ENCODE results near the gene PLCB2. TPM values are rescaled to one million over a fixed set of nuclear protein-coding genes. Genes with fewer than 3 reads are reported as not detected.

Gene PLCB2
- total RNA-seq, 4 donors from 2014 or later = 1.7 to 7.2 (median 4.1) TPM

DNA sequence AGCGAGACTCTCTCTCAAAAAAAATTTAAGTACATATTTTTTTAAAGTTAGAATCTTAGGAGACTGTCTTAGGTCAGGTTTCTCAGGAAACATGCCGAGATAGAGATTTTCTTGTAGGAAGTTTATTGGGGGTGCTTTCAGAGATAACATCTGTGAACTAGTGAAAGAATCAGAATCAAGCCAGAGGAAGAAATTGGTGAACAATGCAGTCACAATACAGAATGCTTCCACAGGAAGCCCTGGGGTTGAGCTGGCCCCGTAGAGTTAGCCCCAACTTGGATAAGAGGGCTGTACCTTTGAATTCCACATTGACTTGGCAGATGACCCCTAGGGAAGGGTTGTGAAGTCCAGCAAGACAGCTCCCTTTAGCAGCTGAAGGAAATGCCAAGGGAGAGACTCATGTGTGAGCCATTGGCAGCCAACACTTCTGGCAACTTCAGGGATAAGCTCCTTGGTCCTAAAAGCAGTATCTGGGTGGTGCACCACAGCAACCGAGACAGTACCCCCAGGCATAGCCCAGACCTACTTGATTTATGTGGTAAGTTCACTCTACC is 7.1 kb upstream of the PLCB2 start:
- intact Hi-C loops (cut with DNase I) = no loop called here
- Histone ChIP-seq H3K27me3 (no peaks in the 10 kb centered on the region), H3K9me3 (no peaks in the 10 kb centered on the region), H3K36me3 (no peaks in the 10 kb centered on the region), H3K4me1 (peaks cover 3 to 8% of the 10 kb centered on the region in 2 donors), H3K4me3 (replicated peaks in 1 of 3) (no peak overlapping the region), H3K27ac (no peak overlapping the region)
- DNase-seq = no peak
- 79 to 88% methylated on average over 4 of the region's 4 CpGs for WGBS, 2 donors
- TF ChIP-seq, protein P1, sequence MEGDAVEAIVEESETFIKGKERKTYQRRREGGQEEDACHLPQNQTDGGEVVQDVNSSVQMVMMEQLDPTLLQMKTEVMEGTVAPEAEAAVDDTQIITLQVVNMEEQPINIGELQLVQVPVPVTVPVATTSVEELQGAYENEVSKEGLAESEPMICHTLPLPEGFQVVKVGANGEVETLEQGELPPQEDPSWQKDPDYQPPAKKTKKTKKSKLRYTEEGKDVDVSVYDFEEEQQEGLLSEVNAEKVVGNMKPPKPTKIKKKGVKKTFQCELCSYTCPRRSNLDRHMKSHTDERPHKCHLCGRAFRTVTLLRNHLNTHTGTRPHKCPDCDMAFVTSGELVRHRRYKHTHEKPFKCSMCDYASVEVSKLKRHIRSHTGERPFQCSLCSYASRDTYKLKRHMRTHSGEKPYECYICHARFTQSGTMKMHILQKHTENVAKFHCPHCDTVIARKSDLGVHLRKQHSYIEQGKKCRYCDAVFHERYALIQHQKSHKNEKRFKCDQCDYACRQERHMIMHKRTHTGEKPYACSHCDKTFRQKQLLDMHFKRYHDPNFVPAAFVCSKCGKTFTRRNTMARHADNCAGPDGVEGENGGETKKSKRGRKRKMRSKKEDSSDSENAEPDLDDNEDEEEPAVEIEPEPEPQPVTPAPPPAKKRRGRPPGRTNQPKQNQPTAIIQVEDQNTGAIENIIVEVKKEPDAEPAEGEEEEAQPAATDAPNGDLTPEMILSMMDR (IDR thresholded peaks at IDR 0.05) = no peak
- no peak for TF ChIP-seq POLR2A (IDR thresholded peaks at IDR 0.05)

- Histone ChIP-seq H3K27ac (no peak overlapping the region), H3K4me1 (peaks cover 3 to 8% of the 10 kb centered on the region in 2 donors), H3K9me3 (no peaks in the 10 kb centered on the region), H3K4me3 (replicated peaks in 1 of 3) (no peak overlapping the region), H3K27me3 (no peaks in the 10 kb centered on the region), H3K36me3 (no peaks in the 10 kb centered on the region)
- intact Hi-C loops (cut with DNase I) = no loop called here
- WGBS, 2 donors = 23 to 24% methylated on average over 10 of the region's 10 CpGs
- TF ChIP-seq, protein P1 (IDR thresholded peaks at IDR 0.05) = no peak
- no peak for TF ChIP-seq POLR2A (IDR thresholded peaks at IDR 0.05)
- DNase-seq = peak; percentile 95 to 97
These were observed 6.0 kb upstream of the PLCB2 start for GRCh38 chr15:40313531-40314398.

DNA sequence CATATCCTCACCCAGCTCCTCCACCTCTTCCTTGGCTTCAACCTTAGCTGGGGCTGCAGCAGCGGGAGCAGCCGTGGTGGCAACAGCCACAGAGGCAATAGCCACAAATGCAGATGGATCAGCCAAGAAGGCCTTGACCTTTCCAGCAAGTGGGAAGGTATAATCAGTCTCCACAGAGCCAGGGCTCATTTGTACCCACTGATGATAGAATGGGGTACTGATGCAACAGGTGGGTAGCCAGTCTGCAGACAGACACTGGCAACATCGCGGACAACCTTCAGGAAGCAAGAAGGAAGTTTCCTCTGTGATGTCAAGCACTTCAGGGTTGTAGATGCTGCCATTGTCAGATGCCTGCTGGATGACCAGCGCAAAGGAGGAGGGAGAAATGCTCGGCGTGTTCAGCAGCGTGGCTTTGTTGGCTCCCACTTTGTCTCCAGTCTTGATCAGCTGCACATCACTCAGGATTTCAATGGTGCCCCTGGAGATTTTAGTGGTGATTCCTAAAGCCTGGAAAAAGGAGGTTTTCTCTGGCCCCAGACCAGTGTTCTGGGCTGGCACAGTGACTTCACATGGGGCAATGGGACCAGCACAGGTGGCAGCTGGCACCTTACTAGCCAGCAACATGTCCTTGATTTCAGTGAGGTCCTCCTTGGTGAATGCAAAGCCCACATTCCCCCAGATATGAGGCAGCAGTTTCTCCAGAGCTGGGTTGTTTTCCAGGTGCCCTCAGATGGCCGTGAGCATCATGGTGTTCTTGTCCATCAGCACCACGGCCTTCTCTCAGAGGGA is 4.8 kb upstream of the PLCB2 start:
- intact Hi-C loops (cut with DNase I) = no loop called here
- WGBS, 2 donors = 83 to 95% methylated on average over 8 to 10 of the region's 10 CpGs
- DNase-seq = no peak
- Histone ChIP-seq H3K4me3 (replicated peaks in 1 of 3) (no peak overlapping the region), H3K27ac (no peak overlapping the region), H3K9me3 (no peaks in the 10 kb centered on the region), H3K27me3 (no peaks in the 10 kb centered on the region), H3K4me1 (peaks cover 3 to 8% of the 10 kb centered on the region in 2 donors), H3K36me3 (no peaks in the 10 kb centered on the region)
- TF ChIP-seq, protein P1 (IDR thresholded peaks at IDR 0.05) = no peak
- TF ChIP-seq POLR2A (IDR thresholded peaks at IDR 0.05) = no peak

DNA sequence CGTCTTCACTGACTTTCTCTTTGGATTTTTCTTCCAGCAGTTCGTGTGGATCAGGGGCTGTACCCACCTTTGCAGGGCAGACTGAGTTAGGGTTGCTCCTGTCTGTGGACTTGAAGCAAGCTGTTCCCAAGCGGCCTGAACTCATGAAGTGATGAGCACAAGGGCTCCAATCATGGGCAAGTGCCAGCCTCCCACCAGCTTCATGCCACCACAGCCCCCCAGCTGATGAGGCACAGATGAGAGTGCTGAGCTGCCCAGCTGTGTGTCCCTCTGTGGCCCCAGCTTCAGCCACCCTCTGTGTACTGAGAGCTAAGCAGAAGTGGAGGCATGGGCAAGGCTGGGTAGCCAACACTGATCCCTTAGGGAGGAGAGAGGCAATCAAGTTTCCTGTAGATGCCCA is 3.3 kb upstream of the PLCB2 start:
- Histone ChIP-seq H3K9me3 (no peaks in the 10 kb centered on the region), H3K27ac (no peak overlapping the region), H3K36me3 (no peaks in the 10 kb centered on the region), H3K4me1 (peaks cover 3 to 8% of the 10 kb centered on the region in 2 donors), H3K4me3 (replicated peaks in 1 of 3) (no peak overlapping the region), H3K27me3 (no peaks in the 10 kb centered on the region)
- intact Hi-C loops (cut with DNase I) = no loop called here
- TF ChIP-seq POLR2A (IDR thresholded peaks at IDR 0.05) = no peak
- TF ChIP-seq, protein P1 (IDR thresholded peaks at IDR 0.05) = no peak
- no peak for DNase-seq
- 58 to 72% methylated on average over 3 of the region's 3 CpGs for WGBS, 2 donors

Measured in thyroid gland (tissue), 4 donors.